ENCODE data around the gene PKN1.
"Not testable (repeated sequence)": the region's sequence is repeated elsewhere in the genome, so short reads cannot be mapped to it uniquely, and the experiment has no call there.

The PKN1 gene

GRCh38 chr19:14492756-14493337 lies 59.7 kb downstream of the PKN1 start:
- DNase-seq, result no peak

- DNase-seq, result no peak
Observed at GRCh38 chr19:14494411-14494810, 61.3 kb downstream of the PKN1 start.

DNA sequence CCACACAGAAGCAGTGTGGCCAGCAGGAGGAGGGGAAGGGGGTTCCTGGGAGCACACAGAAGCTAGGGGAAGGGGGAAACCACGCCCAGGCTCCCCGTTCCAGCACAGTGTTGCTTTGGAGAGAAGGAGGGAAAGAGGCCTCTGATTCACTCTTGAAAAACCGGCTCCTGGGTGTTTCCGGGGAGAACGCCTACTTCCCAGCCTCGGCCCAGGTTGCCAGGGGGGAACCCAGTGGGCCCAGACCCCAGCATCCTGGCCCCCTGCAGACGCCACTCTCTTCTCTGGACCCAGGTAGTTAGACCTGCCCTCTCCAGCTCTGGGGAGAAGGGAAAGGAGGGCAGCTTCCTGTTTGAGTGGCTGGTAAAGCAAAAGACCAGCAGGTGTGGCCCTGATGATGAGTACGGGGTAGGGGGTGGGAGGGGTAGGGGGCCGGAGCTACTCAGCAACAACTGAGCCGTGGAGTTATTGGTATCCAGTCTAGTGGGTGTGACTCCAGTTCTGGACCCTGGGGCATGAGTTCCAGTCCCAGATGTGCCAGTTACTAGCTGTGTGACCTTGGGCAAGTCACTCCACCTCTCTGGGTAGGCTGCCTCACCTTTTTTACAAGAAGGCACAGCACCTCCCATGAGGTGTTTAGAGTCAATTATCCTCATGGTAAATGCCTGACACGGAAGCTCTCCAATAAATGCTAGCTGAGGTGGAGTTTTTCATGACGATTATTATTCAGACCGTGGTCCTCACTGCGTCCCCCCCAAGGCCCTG lies 62.0 kb downstream of the PKN1 start:
- no peak for DNase-seq

DNA sequence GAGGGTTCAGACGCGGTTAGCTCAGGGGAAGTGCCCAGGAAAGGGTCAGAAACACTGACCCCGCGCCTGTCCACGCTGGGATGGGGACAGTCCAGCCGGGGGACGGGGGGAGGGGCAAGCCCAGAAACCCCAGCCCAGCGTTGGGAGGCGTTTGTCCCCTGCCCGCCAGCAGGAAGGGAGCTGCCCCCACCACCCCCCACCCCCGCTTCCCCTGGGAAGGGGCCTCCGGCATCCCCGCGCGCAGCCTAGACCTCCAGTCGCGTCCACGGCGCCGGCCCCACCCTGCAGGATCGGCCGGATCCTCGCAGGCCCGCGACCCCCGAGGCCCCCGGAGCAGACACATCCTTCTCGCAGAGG lies 62.5 kb downstream of the PKN1 start:
- DNase-seq, result no peak

DNA sequence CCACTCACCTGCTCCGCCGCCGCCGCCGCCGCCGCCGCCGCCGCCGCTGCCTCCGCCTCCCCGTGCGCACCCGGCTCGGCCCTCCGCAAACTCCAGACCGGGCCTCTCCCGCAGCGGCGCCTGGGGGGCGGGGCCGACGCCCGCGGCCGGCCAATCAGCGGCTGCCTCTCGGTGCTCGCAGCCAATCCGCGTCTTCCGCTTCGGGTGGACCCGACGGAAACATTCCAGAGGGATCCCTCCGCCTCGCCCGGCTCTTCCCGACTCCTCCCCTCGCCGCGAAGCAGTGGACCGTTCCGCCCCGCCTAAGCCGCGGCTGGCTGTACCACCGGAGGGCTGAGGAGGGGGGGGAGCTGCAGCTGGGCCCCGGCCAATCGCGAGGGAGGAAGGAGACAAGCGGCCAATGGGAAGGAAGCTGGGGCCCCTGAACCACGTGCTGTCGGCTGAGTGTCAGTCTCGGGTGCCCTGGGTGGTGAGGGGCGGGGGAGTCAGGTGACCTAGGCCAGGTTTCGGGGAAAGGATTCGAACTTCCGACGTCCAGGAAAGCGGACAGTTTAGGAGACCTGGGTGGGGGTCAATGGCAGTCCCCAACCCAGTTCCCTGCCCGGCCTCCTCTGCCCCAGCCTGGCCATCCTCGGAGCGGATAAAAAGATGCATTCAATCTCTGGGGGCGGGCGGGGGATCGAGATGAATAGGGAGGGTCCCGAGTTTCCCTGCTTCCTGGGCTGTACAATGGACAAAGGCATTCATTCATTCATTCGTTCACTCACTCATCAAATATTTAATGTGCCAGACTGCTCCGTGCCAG lies 63.1 kb downstream of the PKN1 start, which contains the start of gene GIPC1:
GIPC1 (minus strand) TSS at position 99 of the 805 bp plus-strand sequence. CDS start 13,151 bp downstream, outside the sequence.
- DNase-seq, result peak; percentile 79 to 84

GRCh38 chr19:14496834-14497227 lies 63.7 kb downstream of the PKN1 start:
- DNase-seq, result no peak

DNA sequence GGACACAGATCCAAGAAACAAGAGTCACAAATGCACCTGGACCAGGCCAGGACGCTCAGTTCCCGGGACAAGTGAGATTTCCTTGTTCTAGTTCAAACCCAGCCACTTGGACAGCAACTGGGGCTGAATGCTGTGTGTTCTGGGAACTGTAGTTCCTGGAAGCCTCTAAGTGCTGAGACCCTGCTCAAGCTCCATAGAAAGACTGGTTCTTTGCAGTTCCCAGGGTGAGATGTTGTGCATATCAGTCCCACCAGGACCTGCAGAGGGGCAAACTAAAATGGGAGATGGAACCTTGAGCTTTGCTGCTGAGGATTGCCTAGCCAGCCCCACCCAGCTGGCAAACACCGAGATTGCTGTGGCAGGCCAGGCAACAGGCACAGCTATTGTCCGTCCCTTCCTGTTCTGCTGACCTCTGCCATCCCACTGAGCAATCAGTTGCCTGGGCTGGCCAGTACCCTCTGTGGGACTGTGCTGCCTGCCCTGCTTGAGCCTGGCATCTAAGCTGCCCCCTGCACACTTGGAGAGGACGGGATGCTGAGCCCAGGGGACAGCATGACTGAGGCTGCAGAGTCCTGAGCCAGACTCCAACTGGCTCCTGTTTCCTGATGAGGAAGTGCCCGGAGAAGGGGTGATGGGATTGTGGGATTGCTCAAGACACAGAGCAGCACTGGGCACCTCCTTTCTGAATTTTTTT lies 64.3 kb downstream of the PKN1 start:
- no peak for DNase-seq

DNA sequence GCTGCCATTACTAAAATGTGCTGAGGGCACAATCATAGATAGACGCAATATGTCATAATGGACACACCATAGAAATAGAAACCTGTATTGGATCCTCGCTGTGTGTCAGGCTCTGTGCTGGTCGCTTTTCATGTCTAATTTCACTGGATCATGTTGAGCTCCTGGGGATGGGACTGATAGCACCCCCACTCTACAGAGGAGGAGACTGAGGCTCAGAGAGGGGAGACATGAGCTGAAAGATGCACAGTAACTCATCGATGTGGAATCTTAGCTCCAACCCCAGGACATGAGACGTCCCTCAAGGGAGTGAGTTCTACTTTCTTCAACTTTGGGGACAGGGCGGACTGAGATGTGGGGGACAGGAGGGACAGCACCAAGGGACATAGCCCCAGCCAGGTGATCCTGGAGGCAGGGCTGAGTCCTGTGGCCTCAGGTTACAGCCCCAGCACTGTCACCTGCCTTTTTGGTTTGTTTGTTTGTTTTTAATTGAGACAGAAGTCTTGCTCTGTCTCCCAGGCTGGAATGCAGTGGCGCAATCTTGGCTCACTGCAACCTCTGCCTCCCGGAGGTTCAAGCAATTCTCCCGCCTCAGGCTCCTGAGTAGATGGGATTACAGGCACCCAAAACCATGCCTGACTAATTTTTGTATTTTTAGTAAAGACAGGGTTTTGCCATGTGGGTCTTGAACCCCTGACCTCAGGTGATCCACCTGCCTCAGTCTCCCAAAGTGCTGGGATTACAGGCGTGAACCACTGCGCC lies 69.4 kb downstream of the PKN1 start:
- DNase-seq, result no peak

DNA sequence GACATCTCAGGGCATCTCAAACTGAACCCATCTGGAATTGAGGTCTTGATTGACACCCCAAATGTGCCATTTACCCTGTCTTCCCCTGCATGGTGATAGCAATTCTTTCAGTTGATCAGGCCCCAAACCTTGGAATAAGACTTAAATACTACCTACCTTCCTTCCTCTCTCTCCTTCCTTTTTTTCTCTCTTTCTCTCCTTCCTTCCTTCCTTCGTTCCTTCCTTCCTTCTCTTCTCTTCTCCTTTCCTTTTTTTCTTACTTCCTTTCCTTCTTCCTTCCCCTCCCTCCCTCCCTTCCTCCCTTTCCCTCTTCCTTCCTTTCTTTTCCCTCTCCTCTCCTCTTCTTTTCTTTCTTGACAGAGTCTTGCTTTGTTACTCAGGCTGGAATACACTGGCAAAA lies 70.2 kb downstream of the PKN1 start:
- DNase-seq, result no peak

- not testable (repeated sequence) for DNase-seq
Observed at GRCh38 chr19:14504575-14504974, 71.5 kb downstream of the PKN1 start.

DNA sequence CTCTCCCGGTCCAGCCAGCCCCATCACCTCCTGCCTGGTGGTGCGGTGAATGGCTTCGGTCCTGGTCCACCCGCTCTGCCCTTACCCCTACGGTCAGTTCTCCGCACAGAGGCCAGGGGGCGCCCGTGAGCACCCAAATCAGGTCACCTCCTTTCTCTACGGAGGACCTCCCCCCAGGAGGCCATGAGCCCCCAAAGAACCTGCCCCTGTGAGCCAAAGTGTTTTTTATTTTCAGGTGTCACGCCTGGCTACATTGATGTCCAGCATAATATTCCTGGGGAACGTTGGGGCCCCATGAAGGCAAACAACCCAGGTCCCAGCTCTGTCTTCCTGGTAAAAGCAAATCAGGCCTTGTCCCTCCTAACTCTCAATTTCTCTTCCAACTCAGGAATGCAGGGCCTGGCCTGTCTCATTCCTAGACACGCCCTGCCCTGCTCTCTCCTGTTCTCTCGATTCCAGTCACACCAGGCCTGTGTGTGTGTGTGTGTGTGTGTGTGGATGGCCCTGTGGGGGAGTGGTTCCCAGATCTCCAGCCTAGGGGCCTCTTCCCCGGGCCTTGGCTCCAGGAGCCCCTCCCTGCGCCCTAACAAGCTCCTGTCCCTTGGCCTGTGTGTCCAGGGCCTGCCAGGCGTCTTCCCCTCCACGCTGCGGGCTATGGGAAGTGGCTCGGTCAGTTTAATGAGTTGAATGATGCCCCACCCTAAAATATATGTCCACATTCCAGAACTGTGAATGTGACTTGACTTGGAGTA lies 72.6 kb downstream of the PKN1 start:
- peak; percentile 57 to 66 for DNase-seq

DNA sequence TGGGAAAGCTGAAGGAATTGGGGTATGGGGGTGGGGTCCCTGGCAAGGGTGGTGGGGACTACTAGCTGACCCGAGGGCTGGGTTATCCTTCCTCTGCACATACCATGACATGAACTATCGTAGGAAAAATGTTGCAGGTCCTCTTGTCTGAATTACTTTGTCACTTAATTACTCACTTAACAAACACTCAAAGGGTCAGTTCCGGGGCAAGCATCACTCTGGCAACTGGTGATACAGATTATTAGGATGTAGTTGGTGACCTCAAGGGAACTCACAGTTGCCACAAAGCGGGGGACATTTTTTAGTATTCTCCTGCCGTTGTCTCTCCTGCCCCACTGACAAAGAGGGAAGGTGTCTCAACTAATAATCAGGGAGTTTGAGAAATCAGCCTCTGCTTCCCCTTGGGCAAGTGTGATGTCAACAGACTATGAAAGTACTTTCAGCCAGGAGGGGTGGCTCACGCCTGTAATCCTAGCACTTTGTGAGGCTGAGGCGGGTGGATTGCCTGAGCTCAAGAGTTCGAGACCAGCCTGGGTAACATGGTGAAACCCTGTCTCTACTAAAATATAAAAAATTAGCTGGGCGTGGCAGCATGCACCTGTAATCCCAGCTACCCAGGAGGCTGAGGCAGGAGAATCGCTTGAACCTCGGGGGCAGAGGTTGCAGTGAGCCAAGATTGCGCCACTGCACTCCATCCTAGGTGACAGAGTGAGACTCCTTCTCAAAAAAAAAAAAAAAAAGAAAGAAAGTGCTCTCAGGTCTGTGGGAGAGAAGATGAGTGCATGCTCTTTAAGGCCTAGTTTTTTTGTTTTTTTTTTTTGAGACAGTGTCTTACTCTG lies 74.8 kb downstream of the PKN1 start:
- DNase-seq, result no peak

- no peak for DNase-seq
Observed at GRCh38 chr19:14510311-14511228, 77.5 kb downstream of the PKN1 start.

- no peak for DNase-seq
Observed at GRCh38 chr19:14511229-14511593, 78.1 kb downstream of the PKN1 start.

DNA sequence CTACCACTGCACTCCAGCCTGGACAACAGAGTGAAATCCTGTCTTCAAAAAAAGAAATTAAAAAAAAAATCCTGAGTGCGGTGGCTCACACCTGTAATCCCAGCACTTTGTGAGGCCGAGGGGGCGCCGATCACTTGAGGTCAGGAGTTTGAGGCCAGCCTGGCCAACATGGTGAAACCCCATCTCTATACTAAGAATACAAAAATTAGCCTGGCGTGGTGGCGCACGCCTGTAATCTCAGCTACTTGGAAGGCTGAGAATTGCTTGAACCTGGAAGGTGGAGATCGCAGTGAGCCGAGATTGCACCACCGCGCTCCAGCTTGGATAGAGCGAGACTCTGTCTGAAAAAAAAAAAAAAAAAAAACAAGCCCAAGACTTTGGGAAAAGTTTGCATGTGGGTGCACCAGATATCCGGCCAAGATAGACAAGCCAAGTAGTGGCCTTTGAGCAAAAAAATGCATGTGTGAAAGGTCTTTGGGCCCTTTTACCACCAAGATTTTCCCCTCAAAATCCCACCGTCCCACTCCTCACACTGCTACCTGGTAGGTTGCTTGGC lies 79.4 kb downstream of the PKN1 start:
- no peak for DNase-seq

GRCh38 chr19:14514215-14514863 lies 81.2 kb downstream of the PKN1 start:
- DNase-seq, result no peak

DNA sequence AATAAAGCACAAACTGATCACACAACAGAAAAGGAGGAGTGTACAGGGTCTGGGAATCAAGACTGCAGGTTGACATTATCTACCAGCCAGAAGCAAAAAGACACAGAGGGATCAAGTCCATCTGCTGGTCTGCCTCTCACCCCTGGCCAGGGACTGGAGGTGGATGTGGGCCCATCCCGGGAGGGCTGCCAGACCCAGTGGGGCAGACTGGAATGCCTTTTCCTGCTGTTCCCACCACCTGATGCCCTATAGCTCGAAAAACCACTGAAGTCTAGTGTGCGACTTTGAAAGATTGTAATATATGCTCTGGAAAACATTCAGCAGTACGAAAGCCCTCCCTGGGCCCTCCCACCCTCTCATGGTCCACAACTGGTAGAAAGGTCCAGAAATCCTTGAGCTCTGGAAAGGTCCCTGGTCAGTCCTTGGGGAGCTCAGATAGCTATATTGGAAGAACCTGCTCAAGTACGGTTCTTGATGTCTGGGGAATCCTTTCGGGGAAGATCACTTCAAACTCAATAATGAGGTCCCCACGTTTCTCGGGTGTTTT lies 82.5 kb downstream of the PKN1 start:
- no peak for DNase-seq

DNA sequence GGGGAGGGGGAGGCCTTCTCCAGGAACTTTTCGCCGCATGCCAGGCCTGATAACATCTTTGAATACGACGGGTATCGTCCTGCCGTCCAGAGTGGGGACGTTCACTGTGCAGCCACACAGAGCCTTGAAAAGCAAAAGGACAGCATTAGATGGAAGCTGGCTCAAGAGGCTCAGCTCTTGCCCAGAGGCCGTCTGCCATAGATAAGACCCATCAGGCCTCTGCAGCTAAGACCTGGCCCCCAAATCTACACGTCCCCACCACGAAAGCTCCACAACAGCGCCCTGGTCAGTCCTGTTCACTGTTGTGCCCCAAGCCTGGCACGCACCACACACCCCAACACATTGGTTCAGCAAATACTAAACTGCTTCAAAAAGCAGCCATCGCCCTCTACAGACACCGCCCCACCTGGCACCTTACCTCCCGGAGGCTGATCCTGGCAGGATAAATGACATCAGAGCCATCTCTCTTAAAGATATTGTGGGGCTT lies 83.0 kb downstream of the PKN1 start:
- DNase-seq, result no peak

All from stimulated activated CD4-positive, alpha-beta T cell treated with anti-CD3 and anti-CD28 coated beads, Interleukin-4, amount 100 ng/mL, for 4 hours (primary cell).